HCT116 (cell line): Measurements from ENCODE around the gene HTR3B.

Experiments used
- CBX3 ChIP-seq: IDR thresholded peaks from 2 replicates; pipeline ENCODE4 v1.6.1; 2012; ENCODE audit warnings: low read depth
- EZH2 ChIP-seq: fragments of 200-600 bp; sonication (generic); IDR thresholded peaks from 2 replicates; pipeline ENCODE4 v1.6.1; 2017; ENCODE audit warnings: antibody characterized with exemption, mixed run types
- ZNF274 ChIP-seq: fragments of 200-500 bp; sonication (Bioruptor generic); IDR thresholded peaks from 2 replicates; pipeline ENCODE4 v1.6.1; 2014; ENCODE audit warnings: mild to moderate bottlenecking, low read depth, low read length, inconsistent platforms
- TF ChIP-seq, protein P1 (sequence below), 3 experiments: fragments of 200-600 bp in 1 of 3; sonication (generic) in 1 of 3; IDR thresholded peaks in 2 of 3; conservative IDR thresholded peaks in 1 of 3; 2 replicates each; pipeline ENCODE4 v1.5.1; 2012 to 2017; ENCODE audit warnings: low read depth in 2 of 3, low read length in 2 of 3, antibody characterized with exemption in 1 of 3, borderline replicate concordance in 1 of 3, control low read depth in 1 of 3, mild to moderate bottlenecking in 1 of 3, mixed read lengths in 1 of 3, mixed run types in 1 of 3, moderate library complexity in 1 of 3; ENCODE audit not compliant: insufficient read depth in 1 of 3
- TF ChIP-seq, protein P2 (sequence below): IDR thresholded peaks from 2 replicates; pipeline ENCODE4 v1.6.1; 2012

DNA sequence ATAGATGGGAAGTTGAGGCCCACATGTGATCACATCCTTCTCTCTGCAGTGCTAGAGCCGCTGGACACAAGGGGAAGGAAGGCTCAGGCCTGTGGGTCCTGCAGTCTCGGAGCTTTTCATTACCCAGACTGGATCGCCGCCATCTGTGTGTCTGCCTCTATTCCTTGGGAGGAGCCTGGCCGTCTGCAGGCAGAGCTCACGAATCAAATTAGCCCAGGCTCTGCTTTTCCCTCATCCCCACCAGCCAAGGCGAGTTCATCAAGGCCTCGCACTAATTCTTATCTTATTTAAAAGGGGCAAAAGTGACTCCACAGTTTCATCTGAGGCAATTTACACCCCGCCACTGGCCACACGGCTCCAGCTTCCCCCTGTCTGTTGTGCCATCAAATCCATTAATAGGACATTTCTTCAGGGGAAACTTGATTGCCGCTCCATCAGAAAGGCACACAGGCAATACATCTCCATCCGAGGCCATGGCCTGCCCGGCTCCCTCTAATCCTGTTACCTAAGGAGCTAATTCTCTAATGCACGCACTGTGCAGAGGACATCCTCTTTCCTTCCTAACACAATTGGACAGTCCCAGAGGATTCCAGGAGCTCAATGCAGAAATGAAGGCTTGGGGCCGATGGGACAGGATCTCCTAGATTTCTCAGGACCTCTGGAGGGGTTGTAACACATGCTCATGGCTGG is 67.1 kb downstream of the HTR3B start:
- TF ChIP-seq, protein P1, sequence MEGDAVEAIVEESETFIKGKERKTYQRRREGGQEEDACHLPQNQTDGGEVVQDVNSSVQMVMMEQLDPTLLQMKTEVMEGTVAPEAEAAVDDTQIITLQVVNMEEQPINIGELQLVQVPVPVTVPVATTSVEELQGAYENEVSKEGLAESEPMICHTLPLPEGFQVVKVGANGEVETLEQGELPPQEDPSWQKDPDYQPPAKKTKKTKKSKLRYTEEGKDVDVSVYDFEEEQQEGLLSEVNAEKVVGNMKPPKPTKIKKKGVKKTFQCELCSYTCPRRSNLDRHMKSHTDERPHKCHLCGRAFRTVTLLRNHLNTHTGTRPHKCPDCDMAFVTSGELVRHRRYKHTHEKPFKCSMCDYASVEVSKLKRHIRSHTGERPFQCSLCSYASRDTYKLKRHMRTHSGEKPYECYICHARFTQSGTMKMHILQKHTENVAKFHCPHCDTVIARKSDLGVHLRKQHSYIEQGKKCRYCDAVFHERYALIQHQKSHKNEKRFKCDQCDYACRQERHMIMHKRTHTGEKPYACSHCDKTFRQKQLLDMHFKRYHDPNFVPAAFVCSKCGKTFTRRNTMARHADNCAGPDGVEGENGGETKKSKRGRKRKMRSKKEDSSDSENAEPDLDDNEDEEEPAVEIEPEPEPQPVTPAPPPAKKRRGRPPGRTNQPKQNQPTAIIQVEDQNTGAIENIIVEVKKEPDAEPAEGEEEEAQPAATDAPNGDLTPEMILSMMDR (IDR thresholded peaks at IDR 0.05 in 2 of 3, conservative IDR thresholded peaks at IDR 0.05 in 1 of 3; ENCODE audit: borderline replicate concordance in 1 of 3, insufficient read depth in 1 of 3, low read depth in 2 of 3, low read length in 2 of 3): no peak
- no peak for TF ChIP-seq ZNF274
- TF ChIP-seq CBX3: no peak
- TF ChIP-seq, protein P2, sequence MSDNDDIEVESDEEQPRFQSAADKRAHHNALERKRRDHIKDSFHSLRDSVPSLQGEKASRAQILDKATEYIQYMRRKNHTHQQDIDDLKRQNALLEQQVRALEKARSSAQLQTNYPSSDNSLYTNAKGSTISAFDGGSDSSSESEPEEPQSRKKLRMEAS: no peak
- TF ChIP-seq EZH2: no peak
